HG02678 (cell line): Measurements from ENCODE around the gene POLR3G.

Experiments used
- ATAC-seq: cut with Tn5 transposase; IDR thresholded peaks from one replicate; pipeline ENCODE4 v1.9.1; 2021; ENCODE audit warnings: mild to moderate bottlenecking, moderate library complexity; ENCODE audit not compliant: unreplicated experiment

Gene POLR3G

GRCh38 chr5:90549729-90550275, 75.1 kb downstream of the POLR3G start:
- no peak for ATAC-seq

GRCh38 chr5:90550963-90551362, 76.3 kb downstream of the POLR3G start:
- no peak for ATAC-seq

GRCh38 chr5:90551376-90551775, 76.7 kb downstream of the POLR3G start:
- ATAC-seq = no peak

GRCh38 chr5:90553711-90554110, 79.0 kb downstream of the POLR3G start:
- ATAC-seq = no peak

GRCh38 chr5:90554358-90555006, 79.8 kb downstream of the POLR3G start:
- ATAC-seq = no peak

- ATAC-seq = no peak
These were observed 81.0 kb downstream of the POLR3G start for GRCh38 chr5:90555666-90556065.

- ATAC-seq = no peak
These were observed 82.7 kb downstream of the POLR3G start for GRCh38 chr5:90557391-90557790.

- ATAC-seq = no peak
These were observed 83.2 kb downstream of the POLR3G start for GRCh38 chr5:90557871-90558270.

- ATAC-seq = no peak
These were observed 83.9 kb downstream of the POLR3G start, which contains the start of gene ADGRV1 for GRCh38 chr5:90558344-90559192. ADGRV1 (plus strand) TSS chr5:90558797; CDS start chr5:90558896, 99 bp downstream.

- ATAC-seq = no peak
These were observed 86.1 kb downstream of the POLR3G start for GRCh38 chr5:90560771-90561170.

GRCh38 chr5:90561766-90562165, 87.1 kb downstream of the POLR3G start:
- ATAC-seq = no peak

- ATAC-seq = no peak
These were observed 87.7 kb downstream of the POLR3G start for GRCh38 chr5:90562341-90562740.

GRCh38 chr5:90563108-90563507, 88.4 kb downstream of the POLR3G start:
- no peak for ATAC-seq
